Measurements from ENCODE around the gene NEO1.

Gene NEO1

DNA sequence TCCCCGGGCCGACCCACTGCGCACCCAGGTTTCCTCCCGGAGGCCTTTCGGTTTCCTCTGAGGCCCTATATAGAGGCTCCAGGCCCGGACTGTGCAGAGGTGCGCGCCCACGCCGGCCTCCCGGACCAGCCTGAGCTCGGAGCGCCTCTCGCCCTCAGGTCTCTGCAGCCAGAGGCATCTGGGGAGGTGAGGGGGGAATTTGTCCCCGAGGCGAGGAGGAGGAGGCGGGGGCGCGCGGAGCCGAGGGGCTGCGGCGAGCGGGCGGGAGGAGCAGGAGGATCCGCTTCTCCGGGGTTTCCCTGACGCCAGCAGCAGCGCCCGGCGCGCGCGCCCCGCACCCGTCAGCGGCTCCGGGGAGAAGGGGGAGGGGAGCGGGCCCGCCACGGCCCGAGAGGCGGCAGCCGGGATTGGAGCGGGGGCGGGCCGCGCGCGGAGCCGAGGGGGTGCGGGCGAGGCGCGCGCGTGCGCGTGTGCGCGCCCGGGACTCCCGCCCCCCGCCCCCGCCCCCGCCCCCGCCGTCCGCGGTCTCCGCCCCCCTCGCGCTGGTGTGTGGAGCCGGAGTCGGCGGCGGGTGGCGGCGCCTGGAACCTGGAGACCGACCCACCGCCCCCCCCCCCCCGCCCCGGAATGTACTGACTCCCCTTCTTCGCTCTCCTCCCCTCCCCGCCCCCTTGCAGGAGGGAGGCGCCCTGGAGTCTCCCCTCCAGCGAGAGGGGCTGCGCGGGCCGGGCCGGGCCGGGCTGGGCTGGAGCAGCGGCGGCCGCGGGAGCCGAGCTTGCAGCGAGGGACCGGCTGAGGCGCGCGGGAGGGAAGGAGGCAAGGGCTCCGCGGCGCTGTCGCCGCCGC is at the start of gene NEO1:
Gene NEO1 (plus strand): TSS at position 657 of the 846 bp plus-strand sequence. CDS start 213 bp downstream, outside the sequence.
- Histone ChIP-seq H3K4me1 (ENCODE audit: control insufficient read depth, low read depth, low read length) (peaks cover 11% of the 10 kb centered on the region), H3K27me3 (ENCODE audit: control insufficient read depth, insufficient read depth, low read length) (peaks cover 6% of the 10 kb centered on the region), H3K9ac (ENCODE audit: low read length) (peak within 1 kb of the TSS; percentile 85), H3K27ac (ENCODE audit: low read length) (peak within 1 kb of the TSS; percentile 44), H3K4me3 (ENCODE audit: low read length) (peak within 1 kb of the TSS; percentile 87), H3K9me3 (ENCODE audit: control insufficient read depth, low read depth, low read length) (no peaks in the 10 kb centered on the region), H3K36me3 (ENCODE audit: control insufficient read depth, low read depth, low read length) (no peaks in the 10 kb centered on the region)

GRCh38 chr15:73004462-73004861 is 47.8 kb upstream of the NEO1 start:
- Histone ChIP-seq H3K36me3 (ENCODE audit: control insufficient read depth, low read depth, low read length) (no peaks in the 10 kb centered on the region), H3K27me3 (ENCODE audit: control insufficient read depth, insufficient read depth, low read length) (no peaks in the 10 kb centered on the region), H3K9me3 (ENCODE audit: control insufficient read depth, low read depth, low read length) (no peaks in the 10 kb centered on the region), H3K9ac (ENCODE audit: low read length) (no peak overlapping the region), H3K4me1 (ENCODE audit: control insufficient read depth, low read depth, low read length) (no peaks in the 10 kb centered on the region), H3K4me3 (ENCODE audit: low read length) (no peak overlapping the region), H3K27ac (ENCODE audit: low read length) (no peak overlapping the region)

- Histone ChIP-seq H3K9ac (ENCODE audit: low read length) (no peak overlapping the region), H3K9me3 (ENCODE audit: control insufficient read depth, low read depth, low read length) (no peaks in the 10 kb centered on the region), H3K27me3 (ENCODE audit: control insufficient read depth, insufficient read depth, low read length) (no peaks in the 10 kb centered on the region), H3K27ac (ENCODE audit: low read length) (no peak overlapping the region), H3K4me1 (ENCODE audit: control insufficient read depth, low read depth, low read length) (no peaks in the 10 kb centered on the region), H3K36me3 (ENCODE audit: control insufficient read depth, low read depth, low read length) (no peaks in the 10 kb centered on the region), H3K4me3 (ENCODE audit: low read length) (no peak overlapping the region)
Measured at GRCh38 chr15:73005032-73005431, 47.2 kb upstream of the NEO1 start.

- H3K9ac ChIP-seq (ENCODE audit: low read length), result no peak overlapping the region
- no peak overlapping the region for H3K4me3 ChIP-seq (ENCODE audit: low read length)
- H3K27me3 ChIP-seq (ENCODE audit: control insufficient read depth, insufficient read depth, low read length), result no peaks in the 10 kb centered on the region
- no peaks in the 10 kb centered on the region for H3K36me3 ChIP-seq (ENCODE audit: control insufficient read depth, low read depth, low read length)
- no peaks in the 10 kb centered on the region for H3K4me1 ChIP-seq (ENCODE audit: control insufficient read depth, low read depth, low read length)
- no peak overlapping the region for H3K27ac ChIP-seq (ENCODE audit: low read length)
- H3K9me3 ChIP-seq (ENCODE audit: control insufficient read depth, low read depth, low read length), result no peaks in the 10 kb centered on the region
Measured at GRCh38 chr15:73005446-73005845, 46.8 kb upstream of the NEO1 start.

DNA sequence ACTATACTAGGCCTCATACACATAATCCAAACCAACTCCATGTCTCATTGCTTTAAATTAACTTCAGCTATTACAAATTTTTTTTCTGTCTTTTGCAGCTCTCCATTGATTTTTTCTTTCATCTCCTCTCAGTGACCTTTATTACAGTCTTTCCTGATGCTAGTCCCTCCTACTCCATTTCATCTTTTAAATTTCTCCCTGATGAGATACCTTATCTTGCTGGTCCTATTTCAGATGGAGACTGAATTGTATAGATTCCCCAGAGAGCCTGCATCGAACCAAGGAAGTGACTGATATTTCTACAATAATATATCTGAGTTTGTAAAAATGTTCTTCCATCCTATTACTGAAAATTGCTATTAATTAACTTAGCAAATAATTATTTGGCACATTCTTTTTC is 45.7 kb upstream of the NEO1 start:
- no peak overlapping the region for H3K27ac ChIP-seq (ENCODE audit: low read length)
- no peak overlapping the region for H3K4me3 ChIP-seq (ENCODE audit: low read length)
- no peaks in the 10 kb centered on the region for H3K27me3 ChIP-seq (ENCODE audit: control insufficient read depth, insufficient read depth, low read length)
- H3K9me3 ChIP-seq (ENCODE audit: control insufficient read depth, low read depth, low read length), result no peaks in the 10 kb centered on the region
- no peaks in the 10 kb centered on the region for H3K36me3 ChIP-seq (ENCODE audit: control insufficient read depth, low read depth, low read length)
- H3K4me1 ChIP-seq (ENCODE audit: control insufficient read depth, low read depth, low read length), result no peaks in the 10 kb centered on the region
- H3K9ac ChIP-seq (ENCODE audit: low read length), result no peak overlapping the region

DNA sequence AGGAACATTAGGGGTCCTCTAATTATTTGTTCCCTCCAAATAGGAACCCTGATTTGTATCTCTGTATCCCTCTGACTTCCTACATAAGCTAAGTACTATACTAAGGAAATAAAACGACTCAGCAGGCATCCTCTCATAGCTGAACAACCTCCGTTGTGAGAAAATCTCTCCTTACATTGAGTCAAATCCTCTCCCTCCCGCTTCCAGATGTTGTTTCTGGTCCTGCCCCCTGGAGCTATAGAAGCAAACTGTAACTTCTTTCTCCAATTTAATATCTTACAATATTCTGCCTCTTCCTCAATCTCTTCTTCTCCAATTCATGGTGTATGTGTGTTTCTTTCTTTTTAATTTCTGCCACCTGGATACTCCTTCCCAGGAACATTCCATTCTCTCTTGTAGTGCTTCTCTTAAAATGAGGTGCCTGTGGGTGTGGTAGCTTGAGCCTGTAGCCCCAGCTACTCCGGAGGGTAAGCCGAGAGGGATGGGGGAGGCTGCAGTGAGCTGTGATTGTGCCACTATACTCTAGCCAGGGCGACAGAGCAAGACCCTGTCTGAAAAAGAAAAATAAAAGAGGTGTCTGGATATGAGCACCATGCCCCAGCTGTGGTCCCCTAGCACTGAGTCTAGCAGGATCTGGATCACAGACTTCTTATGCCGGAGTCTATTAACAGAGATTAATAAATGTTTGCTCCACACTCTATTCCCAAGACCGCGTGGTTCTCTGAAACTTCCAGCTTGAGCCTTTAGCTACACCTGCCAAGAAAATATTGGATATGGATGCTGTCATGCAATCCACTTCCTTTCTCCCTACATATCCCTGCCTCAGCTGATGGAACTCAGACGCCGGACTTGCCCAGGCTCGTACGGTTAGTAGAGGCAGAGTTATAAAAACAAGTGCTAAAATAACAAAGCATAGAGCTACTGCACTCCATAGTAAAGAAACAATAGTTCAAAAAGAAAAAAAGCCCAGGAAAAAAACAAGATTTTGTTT is 42.9 kb upstream of the NEO1 start:
- Histone ChIP-seq H3K9ac (ENCODE audit: low read length) (no peak overlapping the region), H3K36me3 (ENCODE audit: control insufficient read depth, low read depth, low read length) (no peaks in the 10 kb centered on the region), H3K4me1 (ENCODE audit: control insufficient read depth, low read depth, low read length) (no peaks in the 10 kb centered on the region), H3K9me3 (ENCODE audit: control insufficient read depth, low read depth, low read length) (no peaks in the 10 kb centered on the region), H3K27me3 (ENCODE audit: control insufficient read depth, insufficient read depth, low read length) (no peaks in the 10 kb centered on the region), H3K27ac (ENCODE audit: low read length) (no peak overlapping the region), H3K4me3 (ENCODE audit: low read length) (no peak overlapping the region)

- H3K27me3 ChIP-seq (ENCODE audit: control insufficient read depth, insufficient read depth, low read length), result no peaks in the 10 kb centered on the region
- H3K9me3 ChIP-seq (ENCODE audit: control insufficient read depth, low read depth, low read length), result no peaks in the 10 kb centered on the region
- no peaks in the 10 kb centered on the region for H3K4me1 ChIP-seq (ENCODE audit: control insufficient read depth, low read depth, low read length)
- H3K36me3 ChIP-seq (ENCODE audit: control insufficient read depth, low read depth, low read length), result no peaks in the 10 kb centered on the region
- H3K9ac ChIP-seq (ENCODE audit: low read length), result no peak overlapping the region
- no peak overlapping the region for H3K4me3 ChIP-seq (ENCODE audit: low read length)
- H3K27ac ChIP-seq (ENCODE audit: low read length), result no peak overlapping the region
Measured at GRCh38 chr15:73010154-73011152, 41.8 kb upstream of the NEO1 start.

DNA sequence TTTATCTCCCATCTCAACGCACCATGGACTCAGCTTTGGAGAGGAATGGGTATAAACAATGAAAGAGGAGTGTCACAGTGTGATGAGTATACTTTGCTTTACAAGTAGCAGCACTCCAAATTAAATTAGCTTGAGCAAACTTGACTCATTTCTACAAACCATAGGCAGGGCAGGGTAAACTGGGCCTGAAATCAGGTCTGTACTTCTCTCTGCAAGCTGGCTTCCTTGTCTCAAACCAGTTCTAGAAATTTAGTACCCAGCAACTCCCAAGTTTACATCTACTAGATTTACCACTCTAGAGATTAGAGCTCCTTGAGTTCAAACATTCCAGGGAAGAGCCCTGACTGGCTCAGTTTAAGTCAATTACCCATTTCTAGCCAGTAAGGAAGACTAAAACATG is 37.4 kb upstream of the NEO1 start:
- Histone ChIP-seq H3K4me1 (ENCODE audit: control insufficient read depth, low read depth, low read length) (peaks cover 6% of the 10 kb centered on the region), H3K27me3 (ENCODE audit: control insufficient read depth, insufficient read depth, low read length) (no peaks in the 10 kb centered on the region), H3K4me3 (ENCODE audit: low read length) (no peak overlapping the region), H3K36me3 (ENCODE audit: control insufficient read depth, low read depth, low read length) (no peaks in the 10 kb centered on the region), H3K9ac (ENCODE audit: low read length) (no peak overlapping the region), H3K27ac (ENCODE audit: low read length) (no peak overlapping the region), H3K9me3 (ENCODE audit: control insufficient read depth, low read depth, low read length) (no peaks in the 10 kb centered on the region)

- Histone ChIP-seq H3K27ac (ENCODE audit: low read length) (no peak overlapping the region), H3K27me3 (ENCODE audit: control insufficient read depth, insufficient read depth, low read length) (no peaks in the 10 kb centered on the region), H3K9me3 (ENCODE audit: control insufficient read depth, low read depth, low read length) (no peaks in the 10 kb centered on the region), H3K4me3 (ENCODE audit: low read length) (no peak overlapping the region), H3K36me3 (ENCODE audit: control insufficient read depth, low read depth, low read length) (no peaks in the 10 kb centered on the region), H3K9ac (ENCODE audit: low read length) (no peak overlapping the region), H3K4me1 (ENCODE audit: control insufficient read depth, low read depth, low read length) (peaks cover 6% of the 10 kb centered on the region)
Measured at GRCh38 chr15:73015493-73015892, 36.8 kb upstream of the NEO1 start.

GRCh38 chr15:73017987-73018386 is 34.3 kb upstream of the NEO1 start:
- Histone ChIP-seq H3K9me3 (ENCODE audit: control insufficient read depth, low read depth, low read length) (no peaks in the 10 kb centered on the region), H3K9ac (ENCODE audit: low read length) (no peak overlapping the region), H3K4me3 (ENCODE audit: low read length) (no peak overlapping the region), H3K36me3 (ENCODE audit: control insufficient read depth, low read depth, low read length) (no peaks in the 10 kb centered on the region), H3K4me1 (ENCODE audit: control insufficient read depth, low read depth, low read length) (peaks cover 23% of the 10 kb centered on the region), H3K27ac (ENCODE audit: low read length) (no peak overlapping the region), H3K27me3 (ENCODE audit: control insufficient read depth, insufficient read depth, low read length) (no peaks in the 10 kb centered on the region)

GRCh38 chr15:73019154-73019553 is 33.1 kb upstream of the NEO1 start:
- Histone ChIP-seq H3K9ac (ENCODE audit: low read length) (no peak overlapping the region), H3K27ac (ENCODE audit: low read length) (no peak overlapping the region), H3K27me3 (ENCODE audit: control insufficient read depth, insufficient read depth, low read length) (no peaks in the 10 kb centered on the region), H3K9me3 (ENCODE audit: control insufficient read depth, low read depth, low read length) (no peaks in the 10 kb centered on the region), H3K4me3 (ENCODE audit: low read length) (no peak overlapping the region), H3K36me3 (ENCODE audit: control insufficient read depth, low read depth, low read length) (no peaks in the 10 kb centered on the region), H3K4me1 (ENCODE audit: control insufficient read depth, low read depth, low read length) (peaks cover 23% of the 10 kb centered on the region)
